Measurements from ENCODE around the gene PDK2. TPM values are rescaled to one million over a fixed set of nuclear protein-coding genes. Genes with fewer than 3 reads are reported as not detected.

Gene PDK2
- total and polyA plus RNA-seq, 10 of the 15 experiments (the other 5 are each of a cell fraction or from before 2014, with no cell fraction given), result 0.98 to 22.6 (median 12.3) TPM

DNA sequence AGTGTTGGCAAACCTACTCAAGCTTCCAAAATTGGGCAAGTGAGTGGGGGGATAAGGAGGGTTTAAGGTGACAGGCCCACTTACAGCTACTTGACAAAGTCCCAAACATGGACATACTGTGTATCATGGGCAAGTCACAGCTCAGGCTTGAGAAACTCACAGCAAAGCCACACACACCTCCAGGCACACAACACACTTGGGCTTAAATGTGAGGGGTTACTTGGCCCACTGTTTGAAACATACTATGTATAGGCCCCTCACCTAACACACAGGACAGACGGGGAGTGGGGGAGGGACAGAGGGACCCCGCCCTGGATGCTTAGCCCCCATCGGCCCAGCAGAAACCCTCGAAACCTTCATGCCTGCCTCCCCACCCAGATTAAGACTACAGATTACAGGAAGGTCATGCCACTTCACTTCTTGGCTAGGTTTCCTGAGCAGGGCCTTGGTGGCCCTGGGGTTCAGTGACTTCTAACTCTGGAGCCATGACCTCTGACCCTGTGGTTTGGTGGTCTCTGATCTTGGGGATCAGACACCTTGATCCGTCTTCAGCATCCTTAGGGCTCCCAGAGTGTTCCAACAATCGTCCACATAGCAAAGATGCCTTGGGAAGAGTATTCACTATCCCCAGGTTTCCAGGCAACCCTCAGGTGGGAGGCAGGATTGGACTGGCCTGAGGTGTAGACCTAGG, 37.1 kb downstream of the PDK2 start:
- peaks cover under 1% of the 10 kb centered on the region; the same call in 1 of the 2 replicates for H4K20me1 ChIP-seq (ENCODE audit: control insufficient read depth, insufficient read depth)
- intact Hi-C loops (cut with micrococcal nuclease; ENCODE audit: unreplicated experiment), result no loop called here
- ChIA-PET POLR2A (interaction anchor here (0.9 to 1.6 kb wide), 2 partner anchors 9 to 30 kb away, joined by 4 to 5 read pairs; no protein-coding TSS in a partner anchor), CTCF (interaction anchor here (0.5 to 3.1 kb wide), 9 partner anchors 9 to 39 kb away, joined by 3 to 21 read pairs (median 5); partner anchors contain the start of genes PDK2 and PPP1R9B), SMC1A (ENCODE audit: uncharacterized antibody, unreplicated experiment) (interaction anchor here (1.1 kb wide), 1 partner anchor 29 kb away, joined by 6 read pairs; no protein-coding TSS in a partner anchor), RAD21 (ENCODE audit: unreplicated experiment) (interaction anchor here (0.7 kb wide), 1 partner anchor 15 kb away, joined by 3 read pairs; no protein-coding TSS in a partner anchor)
- peak; percentile 18 for FAIRE-seq
- no peak overlapping the region for H3K4me2 ChIP-seq (ENCODE audit: control insufficient read depth, insufficient read depth)
- H3K27ac ChIP-seq (ENCODE audit: control insufficient read depth, insufficient read depth), result no peak overlapping the region
- H3K9ac ChIP-seq (ENCODE audit: control insufficient read depth, insufficient read depth, low read length), result no peak overlapping the region
- in situ Hi-C loops (cut with MboI), result no loop called here
- WGBS (ENCODE audit: insufficient coverage, insufficient replicate concordance, low lambda C conversion rate, missing lambda C conversion rate), result 40% methylated on average over 6 of the region's 6 CpGs
- H3K4me1 ChIP-seq (ENCODE audit: control insufficient read depth, insufficient read depth, low read length), result peaks cover 6% of the 10 kb centered on the region; the same call in 1 of the 2 replicates
- TF ChIP-seq NR2F1 (conservative IDR thresholded peaks at IDR 0.05) (peak; percentile 59), POLR2AphosphoS5 (IDR thresholded peaks at IDR 0.05; ENCODE audit: low read length) (peak; percentile 55), JUNB (IDR thresholded peaks at IDR 0.05) (no peak), CREM (IDR thresholded peaks at IDR 0.05; ENCODE audit: low read depth) (no peak), LARP7 (IDR thresholded peaks at IDR 0.05) (no peak), FOXK2 (IDR thresholded peaks at IDR 0.05) (no peak), POU2F2 (IDR thresholded peaks at IDR 0.05; ENCODE audit: borderline replicate concordance, low read depth, low read length) (no peak), MYB (IDR thresholded peaks at IDR 0.05; ENCODE audit: borderline replicate concordance, low read depth, low read length) (no peak), NR2C1 (IDR thresholded peaks at IDR 0.05) (0 out of 2 replicates have a peak, but pooled peaks have one; percentile 20), POLR2A (IDR thresholded peaks at IDR 0.05; ENCODE audit: low read depth, low read length) (peak; percentile 58; the same call in 1 of the 2 replicates)
- TF ChIP-seq, protein P1, sequence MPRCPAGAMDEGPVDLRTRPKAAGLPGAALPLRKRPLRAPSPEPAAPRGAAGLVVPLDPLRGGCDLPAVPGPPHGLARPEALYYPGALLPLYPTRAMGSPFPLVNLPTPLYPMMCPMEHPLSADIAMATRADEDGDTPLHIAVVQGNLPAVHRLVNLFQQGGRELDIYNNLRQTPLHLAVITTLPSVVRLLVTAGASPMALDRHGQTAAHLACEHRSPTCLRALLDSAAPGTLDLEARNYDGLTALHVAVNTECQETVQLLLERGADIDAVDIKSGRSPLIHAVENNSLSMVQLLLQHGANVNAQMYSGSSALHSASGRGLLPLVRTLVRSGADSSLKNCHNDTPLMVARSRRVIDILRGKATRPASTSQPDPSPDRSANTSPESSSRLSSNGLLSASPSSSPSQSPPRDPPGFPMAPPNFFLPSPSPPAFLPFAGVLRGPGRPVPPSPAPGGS (IDR thresholded peaks at IDR 0.05; ENCODE audit: borderline replicate concordance, insufficient read depth, low read depth, low read length, poor library complexity, severe bottlenecking), result peak; percentile 18
- TF ChIP-seq, protein P2, sequence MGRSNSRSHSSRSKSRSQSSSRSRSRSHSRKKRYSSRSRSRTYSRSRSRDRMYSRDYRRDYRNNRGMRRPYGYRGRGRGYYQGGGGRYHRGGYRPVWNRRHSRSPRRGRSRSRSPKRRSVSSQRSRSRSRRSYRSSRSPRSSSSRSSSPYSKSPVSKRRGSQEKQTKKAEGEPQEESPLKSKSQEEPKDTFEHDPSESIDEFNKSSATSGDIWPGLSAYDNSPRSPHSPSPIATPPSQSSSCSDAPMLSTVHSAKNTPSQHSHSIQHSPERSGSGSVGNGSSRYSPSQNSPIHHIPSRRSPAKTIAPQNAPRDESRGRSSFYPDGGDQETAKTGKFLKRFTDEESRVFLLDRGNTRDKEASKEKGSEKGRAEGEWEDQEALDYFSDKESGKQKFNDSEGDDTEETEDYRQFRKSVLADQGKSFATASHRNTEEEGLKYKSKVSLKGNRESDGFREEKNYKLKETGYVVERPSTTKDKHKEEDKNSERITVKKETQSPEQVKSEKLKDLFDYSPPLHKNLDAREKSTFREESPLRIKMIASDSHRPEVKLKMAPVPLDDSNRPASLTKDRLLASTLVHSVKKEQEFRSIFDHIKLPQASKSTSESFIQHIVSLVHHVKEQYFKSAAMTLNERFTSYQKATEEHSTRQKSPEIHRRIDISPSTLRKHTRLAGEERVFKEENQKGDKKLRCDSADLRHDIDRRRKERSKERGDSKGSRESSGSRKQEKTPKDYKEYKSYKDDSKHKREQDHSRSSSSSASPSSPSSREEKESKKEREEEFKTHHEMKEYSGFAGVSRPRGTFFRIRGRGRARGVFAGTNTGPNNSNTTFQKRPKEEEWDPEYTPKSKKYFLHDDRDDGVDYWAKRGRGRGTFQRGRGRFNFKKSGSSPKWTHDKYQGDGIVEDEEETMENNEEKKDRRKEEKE (IDR thresholded peaks at IDR 0.05), result no peak
- ATAC-seq, result no peak
- no TSS peak for BruUV-seq (replicated peaks)
- peaks cover 4 to 10% of the 10 kb centered on the region in 2 experiments for H3K27me3 ChIP-seq (replicated peaks in 1 of 2; ENCODE audit: control insufficient read depth in 2 of 2, insufficient read depth in 2 of 2, low read length in 1 of 2)
- no peak overlapping the region for H3K4me3 ChIP-seq
- H3K79me2 ChIP-seq (ENCODE audit: control insufficient read depth, insufficient read depth, low read length), result no peaks in the 10 kb centered on the region
- H2AFZ ChIP-seq (ENCODE audit: control insufficient read depth, low read depth, low read length), result no peak overlapping the region
- DNase-seq (ENCODE audit: low read depth, low spot score), result no peak
- H3K9me3 ChIP-seq (replicated peaks; ENCODE audit: control insufficient read depth, insufficient read depth, low read length), result no peaks in the 10 kb centered on the region
- H3K36me3 ChIP-seq (ENCODE audit: control insufficient read depth in 2 of 2, insufficient read depth in 2 of 2, low read length in 1 of 2), result peaks cover 13 to 27% of the 10 kb centered on the region in 2 experiments; a peak in 3 of 4 replicates
